Measurements from ENCODE around the gene CRB3. TPM values are rescaled to one million over a fixed set of nuclear protein-coding genes. Genes with fewer than 3 reads are reported as not detected.

The CRB3 gene
- total and polyA plus RNA-seq, 2 of the 4 experiments (the other 2 are of a cell fraction): not detected

DNA sequence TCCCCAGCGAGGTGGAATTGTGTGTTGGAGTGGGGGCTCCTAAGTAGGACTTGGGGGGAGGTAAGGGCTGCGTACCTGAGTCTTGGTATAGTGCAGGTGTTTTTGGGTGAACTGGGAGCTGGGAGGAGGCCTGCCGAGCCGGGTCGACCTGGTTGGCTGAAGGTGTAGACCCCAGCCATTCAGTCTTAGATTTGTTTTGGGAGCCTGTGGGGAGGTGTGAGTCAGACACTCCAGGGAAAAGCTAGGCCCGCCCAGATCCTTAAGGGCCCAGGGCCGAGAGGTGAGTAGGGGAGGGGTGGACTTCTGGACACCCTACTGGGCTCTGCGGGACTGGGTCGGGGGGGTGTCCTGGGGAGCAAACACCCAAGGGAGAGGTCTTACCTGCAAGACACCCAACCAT is 935 bp downstream of the CRB3 start:
- no peaks in the 10 kb centered on the region for H3K4me1 ChIP-seq (ENCODE audit: control insufficient read depth, insufficient read depth, low read length)
- H3K27me3 ChIP-seq (ENCODE audit: control insufficient read depth, insufficient read depth, low read length): peaks cover 29% of the 10 kb centered on the region
- H4K8ac ChIP-seq (ENCODE audit: low read depth in 2 of 2, low read length in 2 of 2): no peak overlapping the region
- H3K23ac ChIP-seq (ENCODE audit: low read depth, low read length): no peak overlapping the region
- H3K79me1 ChIP-seq (ENCODE audit: low read depth in 1 of 2, low read length in 2 of 2): no peaks in the 10 kb centered on the region
- H2BK20ac ChIP-seq (ENCODE audit: low read depth, low read length): no peak overlapping the region
- intact Hi-C loops (cut with micrococcal nuclease) (no loop called here), in situ Hi-C loops (cut with MboI; ENCODE audit: low sequenced_read_pairs) (no loop called here), dilution Hi-C loops (cut with HindIII; ENCODE audit: low sequenced_read_pairs, unreplicated experiment) (no loop called here)
- H3K4me3 ChIP-seq (ENCODE audit: insufficient read depth, low read depth, low read length): no peak overlapping the region
- no peak overlapping the region for H2AK9ac ChIP-seq (replicated peaks; ENCODE audit: low read depth, low read length, poor library complexity)
- no peak overlapping the region for H4K5ac ChIP-seq (ENCODE audit: low read depth, low read length)
- no peaks in the 10 kb centered on the region for H4K20me1 ChIP-seq (ENCODE audit: insufficient read depth, low read length)
- H3K4ac ChIP-seq (ENCODE audit: low read depth, low read length): no peak overlapping the region
- H2BK15ac ChIP-seq (ENCODE audit: low read depth, low read length): no peak overlapping the region
- ChIA-PET POLR2A (ENCODE audit: unreplicated experiment) (no interaction called here), CTCF (no interaction called here)
- no TSS peak for BruUV-seq (replicated peaks)
- H3K27ac ChIP-seq (ENCODE audit: insufficient read depth, low read length): no peak overlapping the region
- H3K56ac ChIP-seq (ENCODE audit: extremely low read depth, insufficient read depth, low read length): no peak overlapping the region
- H2BK5ac ChIP-seq (ENCODE audit: low read depth, low read length, poor library complexity, severe bottlenecking): no peak overlapping the region
- TF ChIP-seq, protein P1, sequence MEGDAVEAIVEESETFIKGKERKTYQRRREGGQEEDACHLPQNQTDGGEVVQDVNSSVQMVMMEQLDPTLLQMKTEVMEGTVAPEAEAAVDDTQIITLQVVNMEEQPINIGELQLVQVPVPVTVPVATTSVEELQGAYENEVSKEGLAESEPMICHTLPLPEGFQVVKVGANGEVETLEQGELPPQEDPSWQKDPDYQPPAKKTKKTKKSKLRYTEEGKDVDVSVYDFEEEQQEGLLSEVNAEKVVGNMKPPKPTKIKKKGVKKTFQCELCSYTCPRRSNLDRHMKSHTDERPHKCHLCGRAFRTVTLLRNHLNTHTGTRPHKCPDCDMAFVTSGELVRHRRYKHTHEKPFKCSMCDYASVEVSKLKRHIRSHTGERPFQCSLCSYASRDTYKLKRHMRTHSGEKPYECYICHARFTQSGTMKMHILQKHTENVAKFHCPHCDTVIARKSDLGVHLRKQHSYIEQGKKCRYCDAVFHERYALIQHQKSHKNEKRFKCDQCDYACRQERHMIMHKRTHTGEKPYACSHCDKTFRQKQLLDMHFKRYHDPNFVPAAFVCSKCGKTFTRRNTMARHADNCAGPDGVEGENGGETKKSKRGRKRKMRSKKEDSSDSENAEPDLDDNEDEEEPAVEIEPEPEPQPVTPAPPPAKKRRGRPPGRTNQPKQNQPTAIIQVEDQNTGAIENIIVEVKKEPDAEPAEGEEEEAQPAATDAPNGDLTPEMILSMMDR (conservative IDR thresholded peaks at IDR 0.05; ENCODE audit: low read depth, low read length): no peak
- TF ChIP-seq RCOR1 (IDR thresholded peaks at IDR 0.05; ENCODE audit: insufficient replicate concordance, low read length) (no peak), MAFK (IDR thresholded peaks at IDR 0.05; ENCODE audit: low read depth, low read length) (no peak), CHD1 (IDR thresholded peaks at IDR 0.05; ENCODE audit: low read depth, low read length) (no peak), BHLHE40 (IDR thresholded peaks at IDR 0.05; ENCODE audit: low read depth, low read length) (no peak), CEBPB (IDR thresholded peaks at IDR 0.05; ENCODE audit: low read depth, low read length) (no peak), MXI1 (IDR thresholded peaks at IDR 0.05; ENCODE audit: borderline replicate concordance, low read depth, low read length) (no peak), SMC3 (IDR thresholded peaks at IDR 0.05; ENCODE audit: low read depth, low read length) (no peak), RAD21 (IDR thresholded peaks at IDR 0.05; ENCODE audit: low read length) (no peak), NFE2L2 (IDR thresholded peaks at IDR 0.05; ENCODE audit: low read depth, low read length) (no peak), RFX5 (IDR thresholded peaks at IDR 0.05; ENCODE audit: low read depth, low read length) (no peak), FOS (IDR thresholded peaks at IDR 0.05; ENCODE audit: low read depth, low read length) (no peak), POLR2A (IDR thresholded peaks at IDR 0.05; ENCODE audit: low read depth, low read length) (no peak), MAZ (IDR thresholded peaks at IDR 0.05; ENCODE audit: borderline replicate concordance, low read depth, low read length) (no peak)
- TF ChIP-seq, protein P2, sequence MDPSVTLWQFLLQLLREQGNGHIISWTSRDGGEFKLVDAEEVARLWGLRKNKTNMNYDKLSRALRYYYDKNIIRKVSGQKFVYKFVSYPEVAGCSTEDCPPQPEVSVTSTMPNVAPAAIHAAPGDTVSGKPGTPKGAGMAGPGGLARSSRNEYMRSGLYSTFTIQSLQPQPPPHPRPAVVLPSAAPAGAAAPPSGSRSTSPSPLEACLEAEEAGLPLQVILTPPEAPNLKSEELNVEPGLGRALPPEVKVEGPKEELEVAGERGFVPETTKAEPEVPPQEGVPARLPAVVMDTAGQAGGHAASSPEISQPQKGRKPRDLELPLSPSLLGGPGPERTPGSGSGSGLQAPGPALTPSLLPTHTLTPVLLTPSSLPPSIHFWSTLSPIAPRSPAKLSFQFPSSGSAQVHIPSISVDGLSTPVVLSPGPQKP (IDR thresholded peaks at IDR 0.05; ENCODE audit: borderline replicate concordance, low read depth, low read length): no peak
- TF ChIP-seq, protein P3, sequence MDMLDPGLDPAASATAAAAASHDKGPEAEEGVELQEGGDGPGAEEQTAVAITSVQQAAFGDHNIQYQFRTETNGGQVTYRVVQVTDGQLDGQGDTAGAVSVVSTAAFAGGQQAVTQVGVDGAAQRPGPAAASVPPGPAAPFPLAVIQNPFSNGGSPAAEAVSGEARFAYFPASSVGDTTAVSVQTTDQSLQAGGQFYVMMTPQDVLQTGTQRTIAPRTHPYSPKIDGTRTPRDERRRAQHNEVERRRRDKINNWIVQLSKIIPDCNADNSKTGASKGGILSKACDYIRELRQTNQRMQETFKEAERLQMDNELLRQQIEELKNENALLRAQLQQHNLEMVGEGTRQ (IDR thresholded peaks at IDR 0.05; ENCODE audit: low read depth, low read length): no peak
- H3K9me3 ChIP-seq (ENCODE audit: control insufficient read depth, insufficient read depth, low read length): no peaks in the 10 kb centered on the region
- DNase-seq: no peak
- H3K18ac ChIP-seq (ENCODE audit: low read depth, low read length): no peak overlapping the region
- 10% methylated on average over 2 of the region's 9 CpGs; no CpG with 5 or more reads in 1 of the 2 experiments for WGBS, 2 experiments (ENCODE audit: extremely low coverage in 2 of 2, insufficient read length in 1 of 2)
- no peak overlapping the region for H2AFZ ChIP-seq (replicated peaks; ENCODE audit: low read length, poor library complexity)
- no peak overlapping the region for H3K9ac ChIP-seq (ENCODE audit: low read depth, low read length)
- H4K91ac ChIP-seq (ENCODE audit: insufficient read depth, low read depth, low read length): no peak overlapping the region
- H3K9me1 ChIP-seq (ENCODE audit: insufficient read depth, low read length): no peaks in the 10 kb centered on the region; the same call in 1 of the 2 replicates
- H3K14ac ChIP-seq (replicated peaks; ENCODE audit: low read depth, low read length): no peak overlapping the region
- ATAC-seq (ENCODE audit: low read depth): no peak
- no peaks in the 10 kb centered on the region for H3K36me3 ChIP-seq (ENCODE audit: control insufficient read depth, insufficient read depth, low read length)
- H2AK5ac ChIP-seq (ENCODE audit: low read depth, low read length): no peak overlapping the region
- H2BK120ac ChIP-seq (ENCODE audit: low read depth, low read length): no peak overlapping the region
- H3K4me2 ChIP-seq (ENCODE audit: low read depth, low read length): no peak overlapping the region
